Measurements from ENCODE around the gene RAI1. TPM values are rescaled to one million over a fixed set of nuclear protein-coding genes. Genes with fewer than 3 reads are reported as not detected.

The RAI1 gene
- total and polyA plus RNA-seq, 2 of the 13 experiments (the other 11 are each of a cell fraction or from before 2014, with no cell fraction given), result 3.4 to 5.2 TPM

DNA sequence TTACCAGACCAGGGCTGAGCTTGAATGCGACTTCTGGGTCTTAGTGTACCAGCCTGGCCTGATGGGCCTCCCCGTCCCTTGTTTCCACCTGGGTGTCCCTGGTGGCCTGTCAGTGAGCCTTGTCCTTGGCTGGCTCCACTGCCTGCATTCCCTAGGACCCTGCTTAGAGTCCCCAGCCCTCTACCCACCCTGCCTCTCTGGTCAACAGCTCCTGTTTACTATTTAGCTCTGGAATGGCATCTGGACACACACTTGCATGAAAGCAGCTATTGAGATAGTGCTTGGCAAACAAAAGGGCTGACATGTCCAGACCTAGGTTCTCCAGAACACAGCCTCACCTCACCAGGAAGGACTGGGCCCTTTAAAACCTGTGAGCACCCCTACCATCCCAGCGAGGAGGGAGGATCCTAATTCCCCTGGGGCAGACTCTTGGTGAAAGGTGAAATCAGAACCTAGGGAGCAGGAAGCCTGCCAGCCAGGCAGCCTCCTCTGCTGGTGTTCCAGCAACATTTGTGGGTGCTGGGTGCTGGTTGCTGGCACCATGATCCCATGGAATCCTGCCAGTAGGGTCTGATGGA is 38.8 kb downstream of the RAI1 start (continued):
- TF ChIP-seq ZNF331 (CRISPR knock-in tag; IDR thresholded peaks at IDR 0.05), result peak; percentile 37; the same call in 1 of the 2 replicates
- no peak for TF ChIP-seq SOX6 (IDR thresholded peaks at IDR 0.05)
- TF ChIP-seq SOX6 (CRISPR knock-in tag; IDR thresholded peaks at IDR 0.05), result peak; percentile 44; the same call in 1 of the 2 replicates
- TF ChIP-seq GATAD2A (CRISPR knock-in tag; IDR thresholded peaks at IDR 0.05), result peak; percentile 48
- peak; percentile 98 for TF ChIP-seq ZNF792 (CRISPR knock-in tag; IDR thresholded peaks at IDR 0.05)

DNA sequence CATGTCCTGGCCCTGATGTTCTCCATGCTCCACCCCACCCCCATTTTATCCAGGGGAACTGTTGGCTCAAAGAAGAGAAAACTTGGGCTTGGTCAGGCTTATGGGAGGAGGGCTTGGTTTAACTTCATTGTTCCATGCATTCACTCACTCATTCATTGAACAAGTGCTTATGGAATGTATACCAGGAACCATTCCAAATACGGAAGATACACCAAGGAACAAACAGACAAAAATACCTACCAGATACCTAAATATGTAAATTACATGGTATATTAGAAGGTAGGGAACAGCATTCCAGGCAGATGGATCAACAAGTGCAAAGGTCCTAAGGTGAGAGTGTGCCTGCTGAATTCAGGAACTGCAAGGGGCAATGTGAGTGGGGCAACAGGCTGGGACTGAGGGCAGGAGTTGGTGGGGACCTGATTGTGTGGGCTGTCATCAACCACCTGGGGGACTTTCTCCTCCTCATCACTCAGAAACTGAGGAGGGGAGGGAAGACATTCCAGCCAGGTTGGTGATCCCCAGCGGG is 39.9 kb downstream of the RAI1 start:
- Histone ChIP-seq H3K27ac (ENCODE audit: extremely low read length, insufficient read depth, low read length) (no peak overlapping the region), H3K79me2 (ENCODE audit: insufficient read depth, low read length) (peaks cover 38% of the 10 kb centered on the region), H3K4me3 (replicated peaks in 1 of 3; ENCODE audit: insufficient read depth in 1 of 3, low read depth in 2 of 3, low read length in 3 of 3) (no peak overlapping the region), H3K9me3 (ENCODE audit: low read length) (no peaks in the 10 kb centered on the region), H3K4me1 (ENCODE audit: insufficient read depth, low read length) (peaks cover 53% of the 10 kb centered on the region), H3K27me3 (ENCODE audit: control insufficient read depth in 1 of 2, insufficient read depth in 2 of 2, low read length in 2 of 2) (no peaks in the 10 kb centered on the region), H3K9ac (ENCODE audit: insufficient read depth, low read depth, low read length) (no peak overlapping the region), H3K4me2 (ENCODE audit: low read depth, low read length) (no peak overlapping the region), H3K36me3 (replicated peaks in 1 of 2; ENCODE audit: control insufficient read depth in 1 of 2, insufficient read depth in 2 of 2, low read length in 2 of 2) (peaks cover 2 to 3% of the 10 kb centered on the region in 2 experiments; a peak in 1 of 5 replicates), H4K20me1 (ENCODE audit: insufficient read depth, low read length) (peaks cover 8% of the 10 kb centered on the region; the same call in 1 of the 2 replicates), H2AFZ (ENCODE audit: low read length) (no peak overlapping the region)
- POLR2A ChIA-PET, result no interaction called here
- CTCF ChIA-PET (ENCODE audit: low intra/inter-chr PET ratio, low total read pairs), result no interaction called here
- TF ChIP-seq ZFP37 (CRISPR knock-in tag; IDR thresholded peaks at IDR 0.05; ENCODE audit: borderline replicate concordance), result no peak
- TF ChIP-seq KDM2A (CRISPR knock-in tag; IDR thresholded peaks at IDR 0.05; ENCODE audit: borderline replicate concordance, low read depth), result no peak
- no peak for TF ChIP-seq SAP130 (CRISPR knock-in tag; IDR thresholded peaks at IDR 0.05; ENCODE audit: low read depth)
- TF ChIP-seq TGIF2 (CRISPR knock-in tag; IDR thresholded peaks at IDR 0.05), result no peak
- TF ChIP-seq RBAK (CRISPR knock-in tag; IDR thresholded peaks at IDR 0.05), result no peak
- FAIRE-seq (no peak), DNase-seq (ENCODE audit: low spot score) (no peak), ATAC-seq (no peak)
- in situ Hi-C loops (cut with HindIII; ENCODE audit: extremely low pct_ligation_motif_present, low pct_unique_long_range_greater_than_20kb), result loop anchor here (5.0 kb wide), 1 partner anchor 39 kb away; the partner anchor contains the start of gene RAI1
- intact Hi-C loops (cut with micrococcal nuclease; ENCODE audit: unreplicated experiment), result loop anchor here (10.0 kb wide), 1 partner anchor 56 kb away; no protein-coding TSS in a partner anchor
- no TSS peak for BruUV-seq (replicated peaks)
- 98% methylated on average over 2 of the region's 2 CpGs for WGBS (ENCODE audit: low lambda C conversion rate)

All from HepG2 (cell line).